ENCODE data around the gene ASCL5.
"Not testable (repeated sequence)": the region's sequence is repeated elsewhere in the genome, so short reads cannot be mapped to it uniquely, and the experiment has no call there.

The ASCL5 gene, protein sequence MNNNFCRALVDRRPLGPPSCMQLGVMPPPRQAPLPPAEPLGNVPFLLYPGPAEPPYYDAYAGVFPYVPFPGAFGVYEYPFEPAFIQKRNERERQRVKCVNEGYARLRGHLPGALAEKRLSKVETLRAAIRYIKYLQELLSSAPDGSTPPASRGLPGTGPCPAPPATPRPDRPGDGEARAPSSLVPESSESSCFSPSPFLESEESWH

DNA sequence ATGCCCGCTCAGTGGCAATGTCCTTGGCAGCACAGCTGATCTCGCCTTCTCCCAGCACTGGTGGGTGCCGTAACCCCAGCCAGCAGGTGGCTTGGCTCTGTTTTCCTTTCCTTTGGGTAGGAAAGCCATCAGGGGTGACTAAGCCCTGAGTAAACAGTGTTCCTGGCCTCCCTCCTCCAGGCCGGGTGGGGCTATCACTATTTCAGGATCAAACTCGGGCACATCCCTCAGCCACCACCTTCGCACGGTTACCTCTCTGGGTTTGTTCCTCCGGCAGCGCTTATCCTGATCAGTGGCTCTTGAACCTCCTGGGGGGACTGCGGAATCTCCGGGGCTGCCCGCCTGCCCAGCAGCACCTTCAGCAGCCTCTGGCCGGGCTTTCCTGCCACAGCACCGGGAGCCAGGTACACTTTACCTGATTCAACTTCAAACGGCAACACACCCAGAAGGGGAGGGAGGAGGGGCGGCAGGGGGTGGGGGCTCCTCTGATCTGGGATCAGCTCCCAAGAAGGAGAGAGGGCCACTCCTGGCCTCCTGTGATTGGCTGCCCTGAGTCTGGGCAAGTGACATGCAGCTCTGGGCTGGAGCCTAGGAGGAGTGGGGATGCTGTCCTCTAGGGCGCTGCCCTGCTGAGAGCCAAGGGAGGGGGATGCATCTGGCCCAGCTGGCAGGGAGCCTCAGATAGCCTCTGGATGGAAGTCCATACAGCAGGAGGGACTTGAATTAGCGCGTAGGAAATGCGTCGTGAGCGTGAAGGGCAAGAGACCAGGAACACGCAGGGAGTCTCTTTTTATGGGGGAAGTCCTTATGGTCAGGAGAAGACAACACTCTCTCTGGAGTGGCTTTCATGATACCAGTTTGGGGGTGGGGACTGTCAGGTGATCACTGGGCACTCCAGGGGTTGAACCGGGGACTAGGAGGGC, at the start of gene ASCL5:
ASCL5 (minus strand) TSS at position 353 of the 923 bp plus-strand sequence. CDS start 11,812 bp downstream, outside the sequence.
- in situ Hi-C loops (cut with HindIII; ENCODE audit: low pct_ligation_motif_present, low pct_unique_long_range_greater_than_20kb, low sequenced_read_pairs) = no loop called here
- DNase-seq = peak; percentile 9

GRCh38 chr1:201175820-201176500, 49.0 kb upstream of the ASCL5 start:
- DNase-seq = no peak
- in situ Hi-C loops (cut with HindIII; ENCODE audit: low pct_ligation_motif_present, low pct_unique_long_range_greater_than_20kb, low sequenced_read_pairs) = no loop called here

DNA sequence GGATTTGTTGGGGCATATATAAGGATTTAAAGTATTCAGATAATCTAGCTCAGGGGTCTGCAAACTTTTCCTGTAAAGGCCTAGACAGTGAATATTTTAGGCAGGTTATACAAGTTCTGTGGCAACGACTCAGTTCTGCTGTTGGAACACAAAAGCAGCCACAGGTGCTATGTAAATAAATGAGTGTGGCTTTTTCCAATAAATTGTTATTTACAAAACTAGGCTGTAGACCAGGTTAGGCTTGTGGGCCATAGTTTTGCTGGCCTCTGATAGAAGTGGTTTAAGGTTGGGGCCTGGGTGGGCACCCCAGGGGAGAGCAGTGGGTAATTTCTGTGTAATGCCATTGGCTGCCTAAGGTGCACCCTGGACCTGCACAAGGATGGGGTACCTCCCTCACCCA, 46.8 kb upstream of the ASCL5 start:
- DNase-seq = no peak
- in situ Hi-C loops (cut with HindIII; ENCODE audit: low pct_ligation_motif_present, low pct_unique_long_range_greater_than_20kb, low sequenced_read_pairs) = no loop called here

DNA sequence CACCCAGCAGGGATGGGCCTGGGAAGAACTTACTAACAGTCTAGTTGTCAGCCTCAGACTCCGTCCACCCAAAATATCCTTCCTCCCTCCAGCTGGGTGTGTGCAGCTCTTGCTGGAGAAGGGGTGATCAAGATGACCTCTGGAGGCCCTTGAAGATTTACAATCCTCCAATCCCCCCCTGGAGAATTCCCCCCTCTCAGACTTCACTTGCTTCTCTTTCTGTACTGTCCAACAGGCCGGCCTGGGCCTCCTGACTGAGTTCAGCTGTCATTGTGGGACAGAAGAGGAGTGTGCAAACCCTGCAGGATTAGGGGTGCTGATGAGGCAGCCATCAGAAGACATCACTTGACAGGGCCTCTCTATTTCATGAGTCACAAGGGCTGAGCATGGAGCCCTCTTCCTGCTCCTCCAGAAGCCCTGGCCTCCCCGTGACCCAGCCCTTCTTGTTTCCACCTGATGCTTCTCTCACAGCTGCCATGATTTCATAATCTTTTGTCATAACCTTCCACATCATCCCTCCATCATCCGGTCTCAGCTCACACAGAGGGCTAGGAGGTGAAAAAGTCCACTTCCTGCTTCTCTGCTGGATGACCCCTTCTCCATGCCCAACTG, 46.1 kb upstream of the ASCL5 start:
- in situ Hi-C loops (cut with HindIII; ENCODE audit: low pct_ligation_motif_present, low pct_unique_long_range_greater_than_20kb, low sequenced_read_pairs) = no loop called here
- DNase-seq = no peak

- DNase-seq = no peak
- in situ Hi-C loops (cut with HindIII; ENCODE audit: low pct_ligation_motif_present, low pct_unique_long_range_greater_than_20kb, low sequenced_read_pairs) = no loop called here
Observed at GRCh38 chr1:201172326-201172725, 45.3 kb upstream of the ASCL5 start.

DNA sequence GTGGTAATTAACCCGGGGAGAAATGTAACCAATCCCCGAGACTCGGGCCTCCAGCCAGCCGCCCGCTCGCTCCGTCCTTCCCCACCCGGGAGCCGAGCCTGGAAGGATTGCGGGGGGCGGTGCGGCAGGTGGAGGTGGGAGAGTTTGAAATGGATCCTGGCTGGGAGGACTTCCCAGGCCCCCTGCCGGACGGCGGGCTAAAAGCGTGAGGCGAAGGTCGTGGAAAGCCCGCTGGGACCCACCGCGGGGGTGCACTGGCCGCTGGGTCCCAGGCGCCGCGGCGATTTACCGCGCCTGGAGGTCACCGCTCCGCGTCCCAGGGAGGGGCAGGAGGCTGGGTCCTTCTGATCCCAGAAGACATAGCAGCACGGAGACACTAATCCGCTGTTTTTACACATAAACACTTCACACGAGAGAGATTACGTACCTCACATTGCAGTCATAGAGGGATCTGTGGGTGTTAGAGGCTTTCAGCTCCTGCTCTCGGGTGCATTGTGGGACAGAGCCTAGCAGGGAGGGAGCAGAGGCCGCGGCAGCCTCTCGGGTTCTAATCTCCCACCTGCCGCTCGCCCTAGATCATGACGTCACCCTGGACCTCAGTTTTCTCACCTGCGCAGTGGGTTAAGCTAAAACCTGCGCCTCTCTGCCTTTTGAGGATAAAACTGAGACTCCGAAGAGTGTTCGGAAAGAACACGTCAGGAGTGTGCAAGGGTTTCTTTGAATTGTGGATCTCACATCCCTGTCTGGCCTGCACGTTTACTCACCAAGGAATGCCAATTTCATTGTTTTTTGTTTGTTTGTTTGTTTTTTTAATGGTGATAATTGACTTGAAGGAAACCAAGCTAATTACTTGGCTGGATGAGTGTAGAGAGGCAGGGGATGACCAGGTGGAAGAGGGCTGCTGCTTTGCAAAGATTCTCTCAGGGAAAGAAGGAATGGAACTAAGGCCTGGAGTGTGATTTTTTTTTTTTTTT, 44.4 kb upstream of the ASCL5 start:
- peak; percentile 81 for DNase-seq
- in situ Hi-C loops (cut with HindIII; ENCODE audit: low pct_ligation_motif_present, low pct_unique_long_range_greater_than_20kb, low sequenced_read_pairs) = no loop called here

- in situ Hi-C loops (cut with HindIII; ENCODE audit: low pct_ligation_motif_present, low pct_unique_long_range_greater_than_20kb, low sequenced_read_pairs) = no loop called here
- DNase-seq = peak; percentile 98
Observed at GRCh38 chr1:201170533-201171062, 43.6 kb upstream of the ASCL5 start.

- DNase-seq = no peak
- in situ Hi-C loops (cut with HindIII; ENCODE audit: low pct_ligation_motif_present, low pct_unique_long_range_greater_than_20kb, low sequenced_read_pairs) = no loop called here
Observed at GRCh38 chr1:201169971-201170532, 43.1 kb upstream of the ASCL5 start.

GRCh38 chr1:201169203-201169602, 42.2 kb upstream of the ASCL5 start:
- no peak for DNase-seq
- in situ Hi-C loops (cut with HindIII; ENCODE audit: low pct_ligation_motif_present, low pct_unique_long_range_greater_than_20kb, low sequenced_read_pairs) = no loop called here

DNA sequence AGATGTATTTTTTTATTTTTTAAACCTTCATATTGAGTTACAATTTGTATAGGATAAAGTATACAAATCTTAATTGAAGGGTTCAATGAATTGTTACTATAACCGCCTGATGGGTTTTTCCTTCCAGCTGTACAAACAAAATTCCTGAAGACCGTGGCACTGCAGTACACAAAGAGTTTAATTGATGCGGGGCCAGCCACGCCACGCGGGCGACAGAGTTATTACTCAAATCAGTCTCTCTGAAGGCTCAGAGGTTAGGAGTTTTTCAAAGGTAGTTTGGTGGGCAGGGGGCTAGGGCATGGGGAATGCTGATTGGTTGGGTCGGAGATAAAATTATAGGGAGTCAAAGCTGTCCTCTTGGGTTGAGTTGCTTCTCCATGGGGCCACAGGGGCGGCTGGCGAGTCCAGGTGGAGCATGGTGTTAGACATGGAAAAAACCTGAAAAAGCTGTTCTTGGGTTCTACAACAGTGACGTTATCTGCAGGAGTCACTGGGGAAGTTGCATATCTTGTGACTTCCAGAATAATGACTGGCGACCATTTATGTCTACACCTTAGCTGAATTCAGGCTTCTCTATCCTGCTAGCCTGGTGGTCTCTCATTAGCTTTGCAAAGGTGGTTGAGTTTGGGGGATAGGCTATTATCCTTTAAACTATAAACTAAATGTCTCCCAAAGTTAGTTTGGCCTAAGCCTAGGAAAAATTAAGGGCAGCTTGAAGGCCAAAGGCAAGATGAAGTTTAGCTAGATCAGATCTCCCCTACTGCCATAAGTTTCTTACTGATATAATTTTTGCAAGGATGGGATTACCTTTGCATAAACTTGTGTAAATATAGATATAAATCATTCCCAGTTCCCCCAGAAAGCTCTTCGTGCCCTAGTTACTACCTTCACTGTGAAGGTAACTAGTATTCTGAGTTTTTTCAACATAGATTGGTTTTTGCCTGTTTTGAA, 40.3 kb upstream of the ASCL5 start:
- DNase-seq = no peak
- in situ Hi-C loops (cut with HindIII; ENCODE audit: low pct_ligation_motif_present, low pct_unique_long_range_greater_than_20kb, low sequenced_read_pairs) = no loop called here

DNA sequence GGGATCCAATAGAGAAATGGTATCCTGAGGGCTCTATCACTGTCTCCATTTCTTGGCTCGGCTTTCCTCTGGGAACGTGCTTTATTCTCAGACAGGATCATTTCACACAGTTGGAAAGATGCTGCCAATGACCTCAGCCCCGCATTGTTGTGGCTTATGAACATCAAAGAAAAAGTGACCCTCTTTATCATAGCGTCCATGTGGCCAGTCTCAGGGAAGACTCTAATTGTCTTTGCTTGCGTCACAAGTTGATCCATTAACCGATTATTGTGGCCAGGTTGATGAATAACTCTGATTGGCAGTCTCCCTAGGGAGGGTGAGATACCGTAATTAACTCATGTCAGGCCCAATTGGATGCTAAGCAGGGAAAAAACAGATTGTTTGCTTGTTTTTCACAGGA, 37.7 kb upstream of the ASCL5 start:
- in situ Hi-C loops (cut with HindIII; ENCODE audit: low pct_ligation_motif_present, low pct_unique_long_range_greater_than_20kb, low sequenced_read_pairs) = no loop called here
- DNase-seq = no peak

GRCh38 chr1:201163707-201164106, 36.7 kb upstream of the ASCL5 start:
- no peak for DNase-seq
- in situ Hi-C loops (cut with HindIII; ENCODE audit: low pct_ligation_motif_present, low pct_unique_long_range_greater_than_20kb, low sequenced_read_pairs) = no loop called here

DNA sequence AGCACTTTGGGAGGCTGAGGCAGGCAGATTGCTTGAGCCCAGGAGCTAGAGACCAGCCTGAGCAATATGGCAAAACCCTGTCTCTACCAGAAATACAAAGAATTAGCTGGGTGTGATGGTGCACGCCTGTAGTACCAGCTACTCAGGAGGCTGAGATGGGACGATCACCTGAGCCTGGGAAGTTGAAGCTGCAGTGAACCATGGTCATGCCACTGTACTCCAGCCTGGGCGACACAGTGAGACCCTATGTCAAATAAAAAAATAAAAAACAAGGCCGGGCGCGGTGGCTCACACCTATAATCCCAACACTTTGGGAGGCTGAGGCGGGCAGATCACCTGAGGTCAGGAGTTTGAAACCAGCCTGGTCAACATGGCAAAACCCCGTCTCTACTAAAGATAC, 36.1 kb upstream of the ASCL5 start:
- in situ Hi-C loops (cut with HindIII; ENCODE audit: low pct_ligation_motif_present, low pct_unique_long_range_greater_than_20kb, low sequenced_read_pairs); DNase-seq: not testable (repeated sequence)

DNA sequence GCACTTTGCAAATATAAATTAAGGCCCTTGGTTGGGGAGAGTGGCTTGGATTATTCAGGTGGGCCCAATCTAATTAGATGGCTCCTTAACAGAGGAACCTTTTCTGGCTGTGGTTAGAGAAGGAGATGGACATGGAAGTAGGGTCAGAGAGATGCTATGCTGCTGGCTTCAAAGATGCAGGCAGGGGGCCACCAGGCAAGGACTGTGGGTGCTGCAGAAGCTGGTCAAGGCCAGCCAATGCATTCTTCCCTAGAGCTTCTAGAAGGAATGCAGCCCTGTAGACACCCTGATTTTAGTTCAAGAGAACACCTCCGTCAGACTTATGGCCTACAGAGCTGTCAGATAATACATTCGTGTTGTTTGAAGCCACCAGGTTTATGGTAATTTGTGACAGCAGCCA, 31.0 kb upstream of the ASCL5 start:
- in situ Hi-C loops (cut with HindIII; ENCODE audit: low pct_ligation_motif_present, low pct_unique_long_range_greater_than_20kb, low sequenced_read_pairs) = no loop called here
- DNase-seq = no peak

DNA sequence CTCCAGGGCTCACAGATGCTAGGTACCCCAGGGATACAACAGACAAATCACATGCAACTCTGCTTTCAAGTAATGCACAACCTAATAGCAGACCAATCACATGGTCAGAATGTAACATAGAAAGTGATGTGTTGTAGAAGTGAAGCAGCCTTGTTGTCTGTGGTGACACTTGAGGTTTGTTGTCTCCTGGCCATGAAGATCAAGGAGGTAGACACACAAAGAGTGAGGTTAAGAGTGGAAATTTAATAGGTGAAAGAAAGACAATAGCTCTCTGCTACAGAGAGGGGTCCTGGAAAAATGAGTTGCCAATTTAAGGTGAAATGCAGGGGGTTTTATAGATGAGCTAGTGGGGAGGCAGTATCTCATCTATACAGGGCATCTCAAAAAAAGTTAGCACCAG, 29.8 kb upstream of the ASCL5 start:
- in situ Hi-C loops (cut with HindIII; ENCODE audit: low pct_ligation_motif_present, low pct_unique_long_range_greater_than_20kb, low sequenced_read_pairs) = no loop called here
- no peak for DNase-seq

DNA sequence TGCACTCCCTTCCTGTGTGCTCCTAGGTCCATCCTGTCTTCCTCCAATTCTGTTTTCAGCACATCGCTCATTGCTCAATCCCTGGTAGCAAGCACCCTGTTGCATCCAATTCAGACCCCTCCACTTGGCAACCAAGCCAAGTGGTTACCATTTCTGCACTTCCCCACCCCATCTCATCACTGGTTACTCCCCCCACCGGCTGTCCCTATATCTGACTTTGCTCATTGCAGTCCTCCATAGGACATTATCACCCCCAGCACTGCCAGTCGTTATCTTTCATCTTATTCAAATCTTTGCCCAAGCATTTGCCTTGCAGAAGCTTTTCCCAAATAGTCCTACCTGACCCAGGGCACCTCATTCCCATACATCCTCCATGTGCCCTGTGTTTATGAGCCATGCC, 29.4 kb upstream of the ASCL5 start:
- DNase-seq = no peak
- in situ Hi-C loops (cut with HindIII; ENCODE audit: low pct_ligation_motif_present, low pct_unique_long_range_greater_than_20kb, low sequenced_read_pairs) = no loop called here
